CD14-positive monocyte (primary cell): ENCODE data around the gene ZNF536. TPM values are rescaled to one million over a fixed set of nuclear protein-coding genes. Genes with fewer than 3 reads are reported as not detected.

Source experiments
- DNase-seq, 3 donors: peaks; one replicate each; pipeline ENCODE4 v3.0.0-alpha.2; 2011 to 2022
- H2AFZ ChIP-seq: 2 replicates; pipeline ENCODE4 v1.6.0; 2012; ENCODE audit warnings: mild to moderate bottlenecking, low read depth, low read length, inconsistent platforms; ENCODE audit not compliant: insufficient read depth, poor library complexity, severe bottlenecking
- H3K27ac ChIP-seq, 2 donors: 1 replicate in 1 of 2; 2 replicates in 1 of 2; pipeline ENCODE4 v1.5.1; 2012 to 2013; ENCODE audit warnings: low read length in 2 of 2, control low read depth in 1 of 2, inconsistent platforms in 1 of 2, low read depth in 1 of 2, mild to moderate bottlenecking in 1 of 2
- H3K27me3 ChIP-seq, 2 donors: one replicate each; pipeline versions ENCODE4 v1.6.0 to v1.6.1; 2011 to 2013; ENCODE audit warnings: low read length in 2 of 2; ENCODE audit not compliant: control insufficient read depth in 2 of 2, insufficient read depth in 2 of 2
- H3K36me3 ChIP-seq, 2 donors: replicated peaks in 1 of 2; 1 replicate in 1 of 2; 2 replicates in 1 of 2; pipeline versions ENCODE4 v1.5.1 to v1.6.1; 2012 to 2013; ENCODE audit warnings: low read length in 2 of 2, control low read depth in 1 of 2, inconsistent platforms in 1 of 2, mild to moderate bottlenecking in 1 of 2; ENCODE audit not compliant: insufficient read depth in 2 of 2, control insufficient read depth in 1 of 2
- H3K4me1 ChIP-seq, 2 donors: 1 replicate in 1 of 2; 2 replicates in 1 of 2; pipeline versions ENCODE4 v1.5.1 to v1.6.1; 2012 to 2013; ENCODE audit warnings: low read length in 2 of 2, control low read depth in 1 of 2, inconsistent platforms in 1 of 2, mild to moderate bottlenecking in 1 of 2, moderate library complexity in 1 of 2; ENCODE audit not compliant: insufficient read depth in 2 of 2, control insufficient read depth in 1 of 2
- H3K4me2 ChIP-seq: replicated peaks from 2 replicates; pipeline ENCODE3; 2012; ENCODE audit warnings: low read length, moderate library complexity, mild to moderate bottlenecking; ENCODE audit not compliant: poor library complexity, severe bottlenecking; ENCODE audit errors: extremely low read depth
- H3K4me3 ChIP-seq, 3 experiments: fragments of 200-600 bp in 1 of 3; sonication (generic) in 1 of 3; replicated peaks in 1 of 3; 1 replicate in 2 of 3; 2 replicates in 1 of 3; pipeline ENCODE4 v1.5.1; 2011 to 2013; ENCODE audit warnings: low read length in 3 of 3, mild to moderate bottlenecking in 3 of 3, control low read depth in 2 of 3, low read depth in 2 of 3, inconsistent platforms in 1 of 3, moderate library complexity in 1 of 3
- H3K79me2 ChIP-seq: 2 replicates; pipeline ENCODE4 v1.6.0; 2012; ENCODE audit warnings: mild to moderate bottlenecking, control low read depth, inconsistent platforms, low read length, moderate library complexity; ENCODE audit not compliant: insufficient read depth
- H3K9ac ChIP-seq: 2 replicates; pipeline ENCODE4 v1.6.0; 2017; ENCODE audit warnings: low read length, mild to moderate bottlenecking; ENCODE audit not compliant: insufficient read depth, poor library complexity, severe bottlenecking
- H3K9me3 ChIP-seq, 2 donors: replicated peaks in 1 of 2; 1 replicate in 1 of 2; 2 replicates in 1 of 2; pipeline versions ENCODE4 v1.5.1 to v1.6.1; 2012 to 2013; ENCODE audit warnings: low read length in 2 of 2, control low read depth in 1 of 2; ENCODE audit not compliant: control insufficient read depth in 1 of 2, insufficient read depth in 1 of 2
- H4K20me1 ChIP-seq: 2 replicates; pipeline ENCODE4 v1.6.0; 2012; ENCODE audit warnings: mild to moderate bottlenecking, low read length, control low read depth, moderate library complexity; ENCODE audit not compliant: insufficient read depth
- H3K27ac Mint-ChIP-seq, 7 donors: one replicate each; pipeline ENCODE4 v1.8.0; 2020; ENCODE audit warnings: mild to moderate bottlenecking in 7 of 7, mixed read lengths in 7 of 7, moderate library complexity in 6 of 7, inconsistent platforms in 2 of 7
- H3K27me3 Mint-ChIP-seq, 3 donors: one replicate each; pipeline ENCODE4 v1.8.0; 2021 to 2022; ENCODE audit warnings: low read depth in 3 of 3, mild to moderate bottlenecking in 3 of 3, mixed read lengths in 3 of 3, moderate library complexity in 3 of 3, inconsistent platforms in 1 of 3
- H3K36me3 Mint-ChIP-seq, 2 donors: one replicate each; pipeline ENCODE4 v1.8.0; 2020; ENCODE audit warnings: mixed read lengths in 2 of 2, inconsistent platforms in 1 of 2, mild to moderate bottlenecking in 1 of 2
- H3K4me1 Mint-ChIP-seq: one replicate; pipeline ENCODE4 v1.8.0; 2020; ENCODE audit warnings: mild to moderate bottlenecking, mixed read lengths
- H3K4me3 Mint-ChIP-seq, 2 donors: one replicate each; pipeline ENCODE4 v1.8.0; 2020; ENCODE audit warnings: mild to moderate bottlenecking in 2 of 2, mixed read lengths in 2 of 2, moderate library complexity in 1 of 2
- H3K9me3 Mint-ChIP-seq, 7 donors: one replicate each; pipeline ENCODE4 v1.8.0; 2020 to 2022; ENCODE audit warnings: mixed read lengths in 7 of 7, mild to moderate bottlenecking in 6 of 7, moderate library complexity in 6 of 7, inconsistent platforms in 2 of 7
- WGBS: methylation state at CpG from one replicate; pipeline ENCODE4 v1.1.5; 2013; ENCODE audit warnings: missing lambda C conversion rate; ENCODE audit not compliant: insufficient coverage; 5-methylcytosine and 5-hydroxymethylcytosine counted together
- intact Hi-C, 2 donors: fragments of 100-400 bp; cut with micrococcal nuclease; formaldehyde crosslinking; loops; one replicate each; pipeline versions ENCODE4 v1.15.0 to v1.15.1; 2023
- polyA plus RNA-seq, 3 donors: library from polyadenylated mRNA; depleted of rRNA in 1 of 3; unstranded in 2 of 3; stranded (reverse) in 1 of 3; fragments of 300-500 nt in 2 of 3; fragments of >200 nt in 1 of 3; fragmentation: Illumina TruSeq in 2 of 3; gene quantifications; 1 replicate in 2 of 3; 2 replicates in 1 of 3; pipeline ENCODE4 v1.2.3, GENCODE V29; 2012 to 2021
- TF ChIP-seq, protein P1 (sequence below): fragments of 200-600 bp; IDR thresholded peaks from one replicate; pipeline ENCODE4 v1.8.0; 2022; ENCODE audit warnings: antibody characterized with exemption, mild to moderate bottlenecking

Gene ZNF536
- polyA plus RNA-seq, 3 donors: not detected

GRCh38 chr19:30339624-30340525 is 32.3 kb upstream of the ZNF536 start:
- Histone ChIP-seq H3K4me2 (no peak overlapping the region), H3K4me1 (no peaks in the 10 kb centered on the region), H3K9me3 (no peaks in the 10 kb centered on the region), H3K79me2 (no peaks in the 10 kb centered on the region), H3K9ac (no peak overlapping the region), H3K27ac (no peak overlapping the region), H2AFZ (no peak overlapping the region), H3K27me3 (no peaks in the 10 kb centered on the region), H3K4me3 (no peak overlapping the region), H4K20me1 (no peaks in the 10 kb centered on the region), H3K36me3 (no peaks in the 10 kb centered on the region)
- TF ChIP-seq, protein P1, sequence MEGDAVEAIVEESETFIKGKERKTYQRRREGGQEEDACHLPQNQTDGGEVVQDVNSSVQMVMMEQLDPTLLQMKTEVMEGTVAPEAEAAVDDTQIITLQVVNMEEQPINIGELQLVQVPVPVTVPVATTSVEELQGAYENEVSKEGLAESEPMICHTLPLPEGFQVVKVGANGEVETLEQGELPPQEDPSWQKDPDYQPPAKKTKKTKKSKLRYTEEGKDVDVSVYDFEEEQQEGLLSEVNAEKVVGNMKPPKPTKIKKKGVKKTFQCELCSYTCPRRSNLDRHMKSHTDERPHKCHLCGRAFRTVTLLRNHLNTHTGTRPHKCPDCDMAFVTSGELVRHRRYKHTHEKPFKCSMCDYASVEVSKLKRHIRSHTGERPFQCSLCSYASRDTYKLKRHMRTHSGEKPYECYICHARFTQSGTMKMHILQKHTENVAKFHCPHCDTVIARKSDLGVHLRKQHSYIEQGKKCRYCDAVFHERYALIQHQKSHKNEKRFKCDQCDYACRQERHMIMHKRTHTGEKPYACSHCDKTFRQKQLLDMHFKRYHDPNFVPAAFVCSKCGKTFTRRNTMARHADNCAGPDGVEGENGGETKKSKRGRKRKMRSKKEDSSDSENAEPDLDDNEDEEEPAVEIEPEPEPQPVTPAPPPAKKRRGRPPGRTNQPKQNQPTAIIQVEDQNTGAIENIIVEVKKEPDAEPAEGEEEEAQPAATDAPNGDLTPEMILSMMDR: no peak
- H3K27ac Mint-ChIP-seq: no peak overlapping the region
- DNase-seq: no peak
- H3K4me3 Mint-ChIP-seq: no peak overlapping the region
- peaks cover 0 to 2% (median 2%) of the 10 kb centered on the region in 3 donors for H3K27me3 Mint-ChIP-seq
- no peaks in the 10 kb centered on the region for H3K4me1 Mint-ChIP-seq
- peaks cover 0 to 8% (median 1%) of the 10 kb centered on the region in 7 donors for H3K9me3 Mint-ChIP-seq
- no peaks in the 10 kb centered on the region for H3K36me3 Mint-ChIP-seq
- 79% methylated on average over 9 of the region's 14 CpGs for WGBS
- intact Hi-C loops: no loop called here

DNA sequence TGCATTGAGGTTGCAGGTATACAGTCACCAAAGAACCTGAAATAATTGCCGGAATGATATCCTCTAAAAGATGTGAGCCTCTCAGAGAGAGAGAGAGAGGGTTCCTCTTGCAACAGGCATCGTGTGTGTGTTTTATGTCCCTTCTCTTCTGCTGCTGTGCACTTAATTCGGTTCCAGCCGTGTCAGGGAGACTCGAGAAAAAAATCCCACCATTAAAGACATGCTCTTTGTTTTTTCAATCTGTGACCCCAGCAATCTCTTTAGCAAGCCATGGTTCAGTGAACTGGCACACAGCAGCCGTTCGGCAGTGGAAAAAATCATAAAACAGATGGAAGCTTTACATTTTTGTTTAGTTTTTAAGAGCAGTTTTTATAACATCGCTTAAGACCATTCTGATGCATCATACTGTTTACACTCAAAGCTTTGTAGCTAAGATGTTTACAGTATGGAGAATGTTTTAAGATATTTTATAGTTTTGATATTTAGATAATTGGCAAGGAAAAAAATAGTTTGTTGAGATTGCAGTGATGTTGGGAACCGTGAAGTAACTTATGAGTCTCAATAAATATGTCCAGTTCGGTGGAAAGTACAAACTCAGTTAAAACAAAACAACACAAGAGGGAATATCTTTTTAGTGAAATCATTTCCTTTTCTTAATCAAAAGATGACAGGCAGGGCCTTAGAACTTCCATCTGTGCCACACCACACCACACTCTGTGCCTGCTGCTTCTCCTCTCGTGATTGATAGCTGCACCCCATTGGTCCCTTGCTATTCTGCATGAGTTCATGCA is 31.2 kb upstream of the ZNF536 start:
- Histone ChIP-seq H3K79me2 (no peaks in the 10 kb centered on the region), H3K4me2 (no peak overlapping the region), H2AFZ (no peak overlapping the region), H3K36me3 (no peaks in the 10 kb centered on the region), H3K9ac (no peak overlapping the region), H3K4me1 (no peaks in the 10 kb centered on the region), H4K20me1 (no peaks in the 10 kb centered on the region), H3K27ac (no peak overlapping the region), H3K9me3 (no peaks in the 10 kb centered on the region), H3K4me3 (no peak overlapping the region), H3K27me3 (no peaks in the 10 kb centered on the region)
- intact Hi-C loops: no loop called here
- Mint-ChIP-seq H3K4me1 (no peaks in the 10 kb centered on the region), H3K9me3 (peaks cover 0 to 7% (median 0%) of the 10 kb centered on the region in 7 donors), H3K27ac (no peak overlapping the region), H3K4me3 (no peak overlapping the region), H3K36me3 (no peaks in the 10 kb centered on the region), H3K27me3 (peaks cover 0 to 4% (median 2%) of the 10 kb centered on the region in 3 donors)
- 83% methylated on average over 5 of the region's 11 CpGs for WGBS
- no peak for DNase-seq
- TF ChIP-seq, protein P1: no peak
